Neural cell (in vitro differentiated cells): ENCODE measurements around the gene C12orf60. TPM values are rescaled to one million over a fixed set of nuclear protein-coding genes. Genes with fewer than 3 reads are reported as not detected.

ENCODE experiments used
- H2AFZ ChIP-seq: fragments of 200-600, 300-800 bp; sonication (generic), shearing (Covaris generic); 2 replicates; pipeline ENCODE4 v1.6.0; 2014; ENCODE audit warnings: low read depth, mild to moderate bottlenecking, antibody characterized with exemption, low read length, moderate library complexity
- H3F3A ChIP-seq: fragments of 200-600 bp; shearing (Covaris generic); 2 replicates; pipeline ENCODE4 v1.6.1; 2016; ENCODE audit warnings: mild to moderate bottlenecking, moderate library complexity, mixed read lengths, antibody characterized with exemption, low read length; ENCODE audit not compliant: insufficient read depth, poor library complexity, severe bottlenecking
- H3K27ac ChIP-seq: fragments of 200-600, 300-800 bp; sonication (generic), shearing (Covaris generic); 2 replicates; pipeline ENCODE4 v1.5.1; 2014; ENCODE audit warnings: mild to moderate bottlenecking, low read length, moderate library complexity
- H3K27me3 ChIP-seq: fragments of 300-800, 200-600 bp; sonication (generic), shearing (Covaris generic); 2 replicates; pipeline ENCODE4 v1.6.0; 2014; ENCODE audit warnings: mild to moderate bottlenecking, low read depth, low read length, moderate library complexity; ENCODE audit not compliant: insufficient read depth
- H3K36me3 ChIP-seq: fragments of 300-800, 200-600 bp; sonication (generic), shearing (Covaris generic); 2 replicates; pipeline ENCODE4 v1.5.1; 2014; ENCODE audit warnings: mild to moderate bottlenecking, antibody characterized with exemption, low read length, moderate library complexity; ENCODE audit not compliant: insufficient read depth
- H3K4me2 ChIP-seq: fragments of 300-800, 200-600 bp; sonication (generic), shearing (Covaris generic); 2 replicates; pipeline ENCODE4 v1.6.0; 2014; ENCODE audit warnings: mild to moderate bottlenecking, low read length
- H3K4me3 ChIP-seq: fragments of 300-800, 200-600 bp; sonication (generic), shearing (Covaris generic); 2 replicates; pipeline ENCODE4 v1.5.1; 2014; ENCODE audit warnings: mild to moderate bottlenecking, low read length, moderate library complexity
- H3K79me2 ChIP-seq: fragments of 200-600 bp; shearing (Covaris generic); replicated peaks from 2 replicates; pipeline ENCODE4 v1.6.0; 2014; ENCODE audit warnings: mild to moderate bottlenecking, low read length, moderate library complexity; ENCODE audit not compliant: insufficient read depth
- H3K9ac ChIP-seq: fragments of 300-800, 200-600 bp; sonication (generic), shearing (Covaris generic); 2 replicates; pipeline ENCODE4 v1.6.1; 2016; ENCODE audit warnings: mild to moderate bottlenecking, low read length, mixed read lengths
- H3K9me2 ChIP-seq: fragments of 200-600 bp; shearing (Covaris generic); 2 replicates; pipeline ENCODE4 v1.6.1; 2016; ENCODE audit warnings: mild to moderate bottlenecking, low read length, mixed read lengths; ENCODE audit not compliant: insufficient read depth
- H3K9me3 ChIP-seq: fragments of 200-600, 300-800 bp; sonication (generic), shearing (Covaris generic); 2 replicates; pipeline ENCODE4 v1.6.1; 2016; ENCODE audit warnings: mild to moderate bottlenecking, mixed run types, low read length, moderate library complexity, mixed read lengths
- H4K20me1 ChIP-seq: fragments of 200-600 bp; shearing (Covaris generic); 2 replicates; pipeline ENCODE4 v1.6.1; 2016; ENCODE audit warnings: mild to moderate bottlenecking, mixed run types; ENCODE audit not compliant: insufficient read depth
- EP300 ChIP-seq: fragments of 450-650 bp; conservative IDR thresholded peaks from 2 replicates; pipeline ENCODE4 v1.6.1; 2014; ENCODE audit warnings: antibody characterized with exemption, mild to moderate bottlenecking, moderate library complexity; ENCODE audit not compliant: poor library complexity, severe bottlenecking
- EZH2 ChIP-seq: fragments of 200-600, 300-800 bp; shearing (Covaris generic), sonication (generic); IDR thresholded peaks from 2 replicates; pipeline ENCODE4 v1.6.1; 2014; ENCODE audit warnings: antibody characterized with exemption, low read length, borderline replicate concordance, mild to moderate bottlenecking; ENCODE audit not compliant: insufficient read depth, poor library complexity, severe bottlenecking
- MXI1 ChIP-seq: fragments of 450-650 bp; conservative IDR thresholded peaks from 2 replicates; pipeline ENCODE4 v1.6.1; 2014; ENCODE audit warnings: antibody characterized with exemption, mild to moderate bottlenecking; ENCODE audit not compliant: poor library complexity, severe bottlenecking
- POLR2AphosphoS5 ChIP-seq: IDR thresholded peaks from 2 replicates; pipeline ENCODE4 v1.6.1; 2012
- RAD21 ChIP-seq: fragments of 450-650 bp; conservative IDR thresholded peaks from 2 replicates; pipeline ENCODE4 v1.6.1; 2014; ENCODE audit warnings: antibody characterized with exemption, mild to moderate bottlenecking, moderate library complexity
- SMC3 ChIP-seq: fragments of 450-650 bp; conservative IDR thresholded peaks from 2 replicates; pipeline ENCODE4 v1.6.1; 2014; ENCODE audit warnings: antibody characterized with exemption, mild to moderate bottlenecking, moderate library complexity; ENCODE audit not compliant: poor library complexity
- TAF1 ChIP-seq: IDR thresholded peaks from 2 replicates; pipeline ENCODE4 v1.6.1; 2012; ENCODE audit warnings: low read depth
- polyA plus RNA-seq: library from polyadenylated mRNA; depleted of rRNA; stranded (reverse); fragments of >200 nt; gene quantifications from 2 replicates; pipeline ENCODE4 v1.2.3, GENCODE V29; 2014
- TF ChIP-seq, protein P1 (sequence below): fragments of 450-650 bp; IDR thresholded peaks from 2 replicates; pipeline ENCODE4 v1.5.1; 2014; ENCODE audit warnings: antibody characterized with exemption, mild to moderate bottlenecking, moderate library complexity; ENCODE audit not compliant: poor library complexity, severe bottlenecking
- TF ChIP-seq, protein P2 (sequence below): IDR thresholded peaks from 2 replicates; pipeline ENCODE4 v1.6.1; 2012; ENCODE audit warnings: borderline replicate concordance

The C12orf60 gene
- polyA plus RNA-seq, 1 donor from 2014 or later, result 4.8 TPM

DNA sequence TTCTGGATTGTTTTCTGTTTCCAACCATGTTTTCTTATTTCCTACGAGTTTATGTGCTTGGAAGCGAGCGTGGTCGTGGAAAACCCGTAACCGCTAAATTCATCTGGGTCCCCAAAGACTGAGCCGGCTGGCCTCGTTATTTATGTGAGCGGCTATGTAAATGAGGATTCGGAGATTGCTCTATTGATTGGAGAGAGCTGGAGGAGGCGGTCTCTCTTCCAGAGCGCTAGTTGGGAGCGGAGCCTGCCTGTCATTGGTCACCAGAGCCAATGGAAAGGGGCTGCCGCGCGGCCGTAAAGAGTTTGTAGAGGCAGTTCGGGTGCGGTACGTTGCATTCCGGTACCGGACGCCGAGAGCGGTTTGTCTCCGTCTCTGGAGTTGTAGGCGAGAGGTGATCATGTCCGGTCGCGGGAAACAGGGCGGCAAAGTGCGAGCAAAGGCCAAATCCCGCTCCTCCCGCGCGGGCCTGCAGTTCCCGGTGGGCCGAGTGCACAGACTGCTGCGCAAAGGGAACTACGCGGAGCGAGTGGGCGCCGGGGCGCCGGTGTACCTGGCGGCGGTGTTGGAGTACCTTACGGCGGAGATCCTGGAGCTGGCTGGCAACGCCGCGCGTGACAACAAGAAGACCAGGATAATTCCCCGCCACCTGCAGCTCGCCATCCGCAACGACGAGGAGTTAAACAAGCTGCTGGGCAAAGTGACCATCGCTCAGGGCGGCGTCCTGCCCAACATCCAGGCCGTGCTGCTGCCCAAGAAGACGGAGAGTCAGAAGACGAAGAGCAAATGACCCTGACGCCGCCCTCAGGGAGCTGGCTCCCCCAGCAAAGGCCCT, 29.2 kb upstream of the C12orf60 start:
- peak; percentile 24 for TF ChIP-seq MXI1
- no peak for TF ChIP-seq EP300
- TF ChIP-seq, protein P1, sequence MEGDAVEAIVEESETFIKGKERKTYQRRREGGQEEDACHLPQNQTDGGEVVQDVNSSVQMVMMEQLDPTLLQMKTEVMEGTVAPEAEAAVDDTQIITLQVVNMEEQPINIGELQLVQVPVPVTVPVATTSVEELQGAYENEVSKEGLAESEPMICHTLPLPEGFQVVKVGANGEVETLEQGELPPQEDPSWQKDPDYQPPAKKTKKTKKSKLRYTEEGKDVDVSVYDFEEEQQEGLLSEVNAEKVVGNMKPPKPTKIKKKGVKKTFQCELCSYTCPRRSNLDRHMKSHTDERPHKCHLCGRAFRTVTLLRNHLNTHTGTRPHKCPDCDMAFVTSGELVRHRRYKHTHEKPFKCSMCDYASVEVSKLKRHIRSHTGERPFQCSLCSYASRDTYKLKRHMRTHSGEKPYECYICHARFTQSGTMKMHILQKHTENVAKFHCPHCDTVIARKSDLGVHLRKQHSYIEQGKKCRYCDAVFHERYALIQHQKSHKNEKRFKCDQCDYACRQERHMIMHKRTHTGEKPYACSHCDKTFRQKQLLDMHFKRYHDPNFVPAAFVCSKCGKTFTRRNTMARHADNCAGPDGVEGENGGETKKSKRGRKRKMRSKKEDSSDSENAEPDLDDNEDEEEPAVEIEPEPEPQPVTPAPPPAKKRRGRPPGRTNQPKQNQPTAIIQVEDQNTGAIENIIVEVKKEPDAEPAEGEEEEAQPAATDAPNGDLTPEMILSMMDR, result peak; percentile 19
- TF ChIP-seq, protein P2, sequence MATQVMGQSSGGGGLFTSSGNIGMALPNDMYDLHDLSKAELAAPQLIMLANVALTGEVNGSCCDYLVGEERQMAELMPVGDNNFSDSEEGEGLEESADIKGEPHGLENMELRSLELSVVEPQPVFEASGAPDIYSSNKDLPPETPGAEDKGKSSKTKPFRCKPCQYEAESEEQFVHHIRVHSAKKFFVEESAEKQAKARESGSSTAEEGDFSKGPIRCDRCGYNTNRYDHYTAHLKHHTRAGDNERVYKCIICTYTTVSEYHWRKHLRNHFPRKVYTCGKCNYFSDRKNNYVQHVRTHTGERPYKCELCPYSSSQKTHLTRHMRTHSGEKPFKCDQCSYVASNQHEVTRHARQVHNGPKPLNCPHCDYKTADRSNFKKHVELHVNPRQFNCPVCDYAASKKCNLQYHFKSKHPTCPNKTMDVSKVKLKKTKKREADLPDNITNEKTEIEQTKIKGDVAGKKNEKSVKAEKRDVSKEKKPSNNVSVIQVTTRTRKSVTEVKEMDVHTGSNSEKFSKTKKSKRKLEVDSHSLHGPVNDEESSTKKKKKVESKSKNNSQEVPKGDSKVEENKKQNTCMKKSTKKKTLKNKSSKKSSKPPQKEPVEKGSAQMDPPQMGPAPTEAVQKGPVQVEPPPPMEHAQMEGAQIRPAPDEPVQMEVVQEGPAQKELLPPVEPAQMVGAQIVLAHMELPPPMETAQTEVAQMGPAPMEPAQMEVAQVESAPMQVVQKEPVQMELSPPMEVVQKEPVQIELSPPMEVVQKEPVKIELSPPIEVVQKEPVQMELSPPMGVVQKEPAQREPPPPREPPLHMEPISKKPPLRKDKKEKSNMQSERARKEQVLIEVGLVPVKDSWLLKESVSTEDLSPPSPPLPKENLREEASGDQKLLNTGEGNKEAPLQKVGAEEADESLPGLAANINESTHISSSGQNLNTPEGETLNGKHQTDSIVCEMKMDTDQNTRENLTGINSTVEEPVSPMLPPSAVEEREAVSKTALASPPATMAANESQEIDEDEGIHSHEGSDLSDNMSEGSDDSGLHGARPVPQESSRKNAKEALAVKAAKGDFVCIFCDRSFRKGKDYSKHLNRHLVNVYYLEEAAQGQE, result no peak
- TF ChIP-seq RAD21, result peak; percentile 14
- TF ChIP-seq SMC3, result no peak
- TF ChIP-seq EZH2, result no peak
- peak; percentile 31 for TF ChIP-seq POLR2AphosphoS5
- TF ChIP-seq TAF1, result no peak
- H3K9me2 ChIP-seq, result no peaks in the 10 kb centered on the region
- H3K9me3 ChIP-seq, result no peaks in the 10 kb centered on the region
- peak overlapping the region; percentile 12 for H2AFZ ChIP-seq
- H3K27ac ChIP-seq, result no peak overlapping the region
- H3K79me2 ChIP-seq, result no peaks in the 10 kb centered on the region
- H4K20me1 ChIP-seq, result no peaks in the 10 kb centered on the region
- H3K27me3 ChIP-seq, result peaks cover 44% of the 10 kb centered on the region
- no peaks in the 10 kb centered on the region for H3F3A ChIP-seq
- H3K4me2 ChIP-seq, result no peak overlapping the region
- no peaks in the 10 kb centered on the region for H3K36me3 ChIP-seq
- peak overlapping the region; percentile 70 for H3K4me3 ChIP-seq
- peak overlapping the region; percentile 46 for H3K9ac ChIP-seq

DNA sequence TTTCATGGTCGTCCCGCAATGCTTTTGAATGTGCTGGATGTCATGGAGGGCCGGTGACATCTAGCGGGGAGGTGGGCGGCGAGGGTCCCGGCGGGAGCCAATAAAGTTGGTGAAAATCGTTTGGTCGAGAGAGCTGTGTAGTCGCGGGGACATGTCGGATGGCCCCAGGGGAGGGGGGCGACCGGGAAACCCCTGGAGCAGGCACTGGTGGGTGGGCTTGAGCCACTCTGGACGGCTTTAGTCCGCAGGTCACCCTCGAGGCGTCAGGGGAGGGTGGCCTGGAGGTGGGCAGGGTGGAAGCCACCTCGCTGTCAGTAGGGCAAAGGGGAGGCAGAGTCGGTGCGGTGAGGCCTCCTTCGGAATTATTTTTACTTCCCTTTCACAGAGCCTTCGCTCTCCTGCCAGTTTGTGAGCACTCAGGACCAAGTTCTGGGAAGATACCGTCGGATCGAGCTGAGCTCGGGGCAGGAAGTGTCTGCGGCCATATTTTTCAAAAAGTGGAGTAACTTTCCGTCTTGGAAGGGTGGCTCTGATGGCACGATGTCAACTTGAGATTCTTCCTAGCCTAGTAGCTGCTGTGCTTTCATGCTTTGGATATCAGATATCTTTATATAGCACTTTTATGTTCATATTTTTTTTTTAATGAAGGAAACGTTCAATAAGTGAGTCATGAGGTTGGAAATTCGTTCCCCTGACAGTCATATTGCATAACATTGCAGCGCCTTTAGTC, 28.4 kb upstream of the C12orf60 start:
- peak overlapping the region; percentile 70 for H3K4me3 ChIP-seq
- no peaks in the 10 kb centered on the region for H3K36me3 ChIP-seq
- H2AFZ ChIP-seq, result peak overlapping the region; percentile 12
- no peaks in the 10 kb centered on the region for H3F3A ChIP-seq
- H3K9me2 ChIP-seq, result no peaks in the 10 kb centered on the region
- H3K9me3 ChIP-seq, result no peaks in the 10 kb centered on the region
- H3K27ac ChIP-seq, result no peak overlapping the region
- peak overlapping the region; percentile 46 for H3K9ac ChIP-seq
- H3K79me2 ChIP-seq, result no peaks in the 10 kb centered on the region
- TF ChIP-seq EP300 (no peak), TAF1 (no peak), EZH2 (no peak), SMC3 (no peak), MXI1 (no peak), RAD21 (no peak), POLR2AphosphoS5 (no peak)
- TF ChIP-seq, protein P1, result no peak
- TF ChIP-seq, protein P2, result no peak
- peaks cover 42% of the 10 kb centered on the region for H3K27me3 ChIP-seq
- no peaks in the 10 kb centered on the region for H4K20me1 ChIP-seq
- H3K4me2 ChIP-seq, result no peak overlapping the region
